ENCODE data around the gene SMCO1. TPM values are rescaled to one million over a fixed set of nuclear protein-coding genes. Genes with fewer than 3 reads are reported as not detected.

SMCO1 gene
- total RNA-seq, 3 donors from 2014 or later (not counting 1 experiment from before 2014, with no cell fraction given) = not detected

DNA sequence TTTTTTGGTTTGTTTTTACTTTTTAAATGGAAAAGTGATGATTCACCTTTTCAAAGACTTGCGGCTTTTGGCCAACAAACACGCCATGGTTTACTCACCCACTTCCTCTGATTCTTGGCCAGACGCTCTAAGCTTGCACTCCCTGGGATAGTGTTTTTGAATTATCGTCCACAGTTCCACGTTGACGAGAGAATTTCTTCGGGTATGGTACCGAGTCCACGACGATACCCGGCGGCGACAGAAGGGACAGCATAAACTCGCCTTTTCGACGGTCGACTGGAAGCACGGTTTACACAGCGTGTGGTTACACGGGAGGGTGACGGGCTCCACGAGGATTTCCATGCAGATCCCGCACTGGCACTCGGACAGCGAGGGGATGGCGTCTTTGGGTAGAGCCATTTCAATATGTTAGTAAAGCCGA, 12.4 kb downstream of the SMCO1 start:
- ATAC-seq (peak; percentile 39 to 63 (median 54)), DNase-seq (peak; percentile 46 to 82)
- H3K36me3 ChIP-seq (ENCODE audit: control insufficient read depth, insufficient read depth, low read length) = no peaks in the 10 kb centered on the region
- TF ChIP-seq, protein P1, sequence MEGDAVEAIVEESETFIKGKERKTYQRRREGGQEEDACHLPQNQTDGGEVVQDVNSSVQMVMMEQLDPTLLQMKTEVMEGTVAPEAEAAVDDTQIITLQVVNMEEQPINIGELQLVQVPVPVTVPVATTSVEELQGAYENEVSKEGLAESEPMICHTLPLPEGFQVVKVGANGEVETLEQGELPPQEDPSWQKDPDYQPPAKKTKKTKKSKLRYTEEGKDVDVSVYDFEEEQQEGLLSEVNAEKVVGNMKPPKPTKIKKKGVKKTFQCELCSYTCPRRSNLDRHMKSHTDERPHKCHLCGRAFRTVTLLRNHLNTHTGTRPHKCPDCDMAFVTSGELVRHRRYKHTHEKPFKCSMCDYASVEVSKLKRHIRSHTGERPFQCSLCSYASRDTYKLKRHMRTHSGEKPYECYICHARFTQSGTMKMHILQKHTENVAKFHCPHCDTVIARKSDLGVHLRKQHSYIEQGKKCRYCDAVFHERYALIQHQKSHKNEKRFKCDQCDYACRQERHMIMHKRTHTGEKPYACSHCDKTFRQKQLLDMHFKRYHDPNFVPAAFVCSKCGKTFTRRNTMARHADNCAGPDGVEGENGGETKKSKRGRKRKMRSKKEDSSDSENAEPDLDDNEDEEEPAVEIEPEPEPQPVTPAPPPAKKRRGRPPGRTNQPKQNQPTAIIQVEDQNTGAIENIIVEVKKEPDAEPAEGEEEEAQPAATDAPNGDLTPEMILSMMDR (IDR thresholded peaks at IDR 0.05) = no peak
- peak overlapping the region; percentile 87 for H3K4me3 ChIP-seq (ENCODE audit: low read length)
- no peaks in the 10 kb centered on the region for H3K9me3 Mint-ChIP-seq
- no peaks in the 10 kb centered on the region for H3K27me3 Mint-ChIP-seq (ENCODE audit: low read depth in 2 of 2)
- WGBS (ENCODE audit: insufficient coverage) = 0% methylated on average over 27 of the region's 27 CpGs
- H3K9me3 ChIP-seq (ENCODE audit: control insufficient read depth, insufficient read depth, low read length) = no peaks in the 10 kb centered on the region
- H3K4me1 Mint-ChIP-seq = peaks cover 50 to 56% of the 10 kb centered on the region in 2 donors
- peak overlapping the region; percentile 94 to 97 for H3K27ac Mint-ChIP-seq
- intact Hi-C loops (cut with micrococcal nuclease) = loop anchor here (1.0 to 5.0 kb wide), 5 partner anchors 70 to 595 kb away; partner anchors contain the start of genes DYNLT2B, TNK2 and UBXN7
- peaks cover 30% of the 10 kb centered on the region for H3K4me1 ChIP-seq (ENCODE audit: control insufficient read depth, insufficient read depth, low read length)
- peak overlapping the region; percentile 86 for H3K27ac ChIP-seq (ENCODE audit: low read length)
- peak overlapping the region; percentile 99 for H3K4me3 Mint-ChIP-seq
- no peaks in the 10 kb centered on the region for H3K27me3 ChIP-seq (ENCODE audit: control insufficient read depth, insufficient read depth, low read length)
- no peaks in the 10 kb centered on the region for H3K36me3 Mint-ChIP-seq

DNA sequence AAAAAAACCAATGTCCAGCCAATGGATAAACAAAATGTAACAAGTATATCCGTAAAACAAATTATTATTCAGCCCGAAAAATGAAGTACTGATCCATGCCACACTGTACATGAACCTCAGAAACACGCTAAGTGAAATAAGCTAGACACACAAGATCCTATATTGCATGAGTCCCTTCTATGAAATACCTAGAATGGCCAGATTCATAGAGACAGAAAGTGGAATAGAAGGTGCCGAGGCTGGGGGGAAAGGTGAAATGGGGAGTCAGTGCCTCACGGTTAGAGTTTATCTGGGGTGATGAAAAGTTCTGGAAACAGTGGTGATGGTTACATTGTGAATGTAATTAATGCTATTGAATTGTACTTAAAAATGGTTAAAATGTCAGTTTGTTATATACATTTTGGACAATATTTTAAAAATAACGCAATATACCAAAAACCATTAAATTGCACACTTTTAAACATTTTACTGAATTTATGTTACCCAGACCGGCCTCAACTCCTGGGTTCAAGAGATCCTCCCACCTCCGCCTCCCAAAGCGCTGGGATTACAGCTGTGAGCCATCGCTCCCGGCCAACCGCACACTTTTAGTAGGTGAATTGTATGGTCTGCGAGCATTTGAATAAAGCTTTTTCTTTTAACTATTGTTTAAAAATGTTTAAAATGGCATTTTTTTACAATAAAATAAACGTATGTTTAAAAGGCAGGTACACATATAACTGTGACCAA, 13.7 kb downstream of the SMCO1 start:
- Mint-ChIP-seq H3K4me3 (peak overlapping the region; percentile 99), H3K27me3 (ENCODE audit: low read depth in 2 of 2) (no peaks in the 10 kb centered on the region), H3K4me1 (peaks cover 54 to 60% of the 10 kb centered on the region in 2 donors), H3K36me3 (no peaks in the 10 kb centered on the region), H3K27ac (peak overlapping the region; percentile 94 to 97), H3K9me3 (no peaks in the 10 kb centered on the region)
- WGBS (ENCODE audit: insufficient coverage) = 16% methylated on average over 7 of the region's 14 CpGs
- TF ChIP-seq, protein P1 (IDR thresholded peaks at IDR 0.05) = no peak
- H3K4me3 ChIP-seq (ENCODE audit: low read length) = peak overlapping the region; percentile 87
- intact Hi-C loops (cut with micrococcal nuclease) = loop anchor here (2.0 to 5.0 kb wide), 4 partner anchors 69 to 594 kb away; partner anchors contain the start of genes DYNLT2B, TNK2 and UBXN7
- peak in 1 of 2 donors; percentile 40 for DNase-seq
- no peaks in the 10 kb centered on the region for H3K36me3 ChIP-seq (ENCODE audit: control insufficient read depth, insufficient read depth, low read length)
- no peak overlapping the region for H3K27ac ChIP-seq (ENCODE audit: low read length)
- no peaks in the 10 kb centered on the region for H3K9me3 ChIP-seq (ENCODE audit: control insufficient read depth, insufficient read depth, low read length)
- H3K4me1 ChIP-seq (ENCODE audit: control insufficient read depth, insufficient read depth, low read length) = peaks cover 30% of the 10 kb centered on the region
- no peaks in the 10 kb centered on the region for H3K27me3 ChIP-seq (ENCODE audit: control insufficient read depth, insufficient read depth, low read length)
- ATAC-seq = peak in 1 of 3 donors; percentile 14

DNA sequence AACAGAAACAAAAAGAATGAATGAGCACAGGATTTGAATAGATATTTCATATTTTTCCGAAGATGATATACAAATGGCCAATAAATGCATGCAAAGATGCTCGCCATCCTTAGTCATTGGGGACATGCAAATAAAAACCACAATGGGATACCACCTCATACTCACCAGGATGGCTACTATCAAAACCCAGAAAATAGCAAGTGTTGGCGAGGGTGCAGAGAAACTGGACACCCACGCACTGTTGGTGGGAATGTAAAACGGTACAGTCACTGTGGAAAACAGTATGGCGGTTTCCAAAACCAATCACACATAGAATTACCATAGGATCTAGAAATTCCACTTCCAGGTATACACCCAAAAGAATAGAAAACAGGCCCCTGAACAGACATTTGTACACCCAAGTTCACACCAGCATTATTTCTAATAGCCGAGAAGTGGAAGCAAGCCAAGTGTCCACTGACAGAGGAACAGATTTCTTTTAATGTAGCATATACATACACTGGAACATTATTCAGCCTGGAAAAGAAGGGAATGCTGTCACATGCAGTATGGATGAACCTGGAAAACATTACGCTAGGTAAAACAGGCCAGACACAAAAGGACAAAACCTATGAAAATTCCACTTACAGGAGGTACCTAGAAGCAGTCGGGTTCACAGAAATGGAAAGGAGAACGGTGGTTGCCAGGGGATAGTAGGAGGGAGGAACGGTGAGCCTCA, 15.2 kb downstream of the SMCO1 start:
- ATAC-seq (no peak), DNase-seq (no peak)
- Mint-ChIP-seq H3K4me3 (peak overlapping the region; percentile 99), H3K4me1 (peaks cover 66 to 71% of the 10 kb centered on the region in 2 donors), H3K27ac (peak overlapping the region; percentile 2 to 41), H3K9me3 (no peaks in the 10 kb centered on the region), H3K27me3 (ENCODE audit: low read depth in 2 of 2) (no peaks in the 10 kb centered on the region), H3K36me3 (no peaks in the 10 kb centered on the region)
- Histone ChIP-seq H3K4me1 (ENCODE audit: control insufficient read depth, insufficient read depth, low read length) (peaks cover 30% of the 10 kb centered on the region), H3K9me3 (ENCODE audit: control insufficient read depth, insufficient read depth, low read length) (no peaks in the 10 kb centered on the region), H3K27me3 (ENCODE audit: control insufficient read depth, insufficient read depth, low read length) (no peaks in the 10 kb centered on the region), H3K27ac (ENCODE audit: low read length) (no peak overlapping the region), H3K36me3 (ENCODE audit: control insufficient read depth, insufficient read depth, low read length) (peaks cover 10% of the 10 kb centered on the region), H3K4me3 (ENCODE audit: low read length) (peak overlapping the region; percentile 87)
- intact Hi-C loops (cut with micrococcal nuclease) = loop anchor here (5.0 kb wide), 3 partner anchors 142 to 593 kb away; partner anchors contain the start of genes DYNLT2B and TNK2
- TF ChIP-seq, protein P1 (IDR thresholded peaks at IDR 0.05) = no peak
- 80% methylated on average over 10 of the region's 11 CpGs for WGBS (ENCODE audit: insufficient coverage)
